Endothelial cell of umbilical vein (primary cell): ENCODE data around the gene CACNA1C. TPM values are rescaled to one million over a fixed set of nuclear protein-coding genes. Genes with fewer than 3 reads are reported as not detected.

Experiments used
- BruUV-seq: library from RNA; stranded (reverse); fragments of 400-500 nt; replicated peaks from 2 replicates; lab custom pipeline; 2021; lab: Mats Ljungman, UMichigan
- CTCF ChIA-PET: fragments of 300-600, 350-600 bp; sonication (Branson Sonifier 250); formaldehyde crosslinking; loops from one replicate; lab custom pipeline; 2021; ENCODE audit warnings: antibody characterized with exemption, inconsistent platforms; lab: Charles Lee
- POLR2A ChIA-PET: fragments of 300-600, 350-600 bp; sonication (Branson Sonifier 250); formaldehyde crosslinking; loops from one replicate; lab custom pipeline; 2021; ENCODE audit warnings: antibody characterized with exemption, inconsistent platforms; lab: Charles Lee
- DNase-seq: peaks from one replicate; pipeline ENCODE4 v3.0.0-alpha.2; 2011; ENCODE audit warnings: low read depth, low spot score
- FAIRE-seq: peaks from 2 replicates; lab custom pipeline; 2011; peaks lifted over from hg19 to GRCh38; lab: Jason Lieb, UNC
- H2AFZ ChIP-seq: 2 replicates; pipeline ENCODE4 v1.6.0; 2012; ENCODE audit warnings: low read depth, low read length, control low read depth, inconsistent platforms
- H3K27ac ChIP-seq: 2 replicates; pipeline ENCODE4 v1.5.1; 2011; ENCODE audit warnings: low read depth, mild to moderate bottlenecking, control low read depth, low read length, moderate library complexity; ENCODE audit not compliant: insufficient read depth
- H3K27me3 ChIP-seq, 2 experiments: 2 replicates each; pipeline versions ENCODE4 v1.6.0 to v1.6.1; 2011; ENCODE audit warnings: low read length in 2 of 2, mixed read lengths in 1 of 2; ENCODE audit not compliant: control insufficient read depth in 2 of 2, insufficient read depth in 2 of 2
- H3K36me3 ChIP-seq, 2 experiments: 2 replicates in 1 of 2; 3 replicates in 1 of 2; pipeline ENCODE4 v1.5.1; 2011; ENCODE audit warnings: low read length in 2 of 2, mild to moderate bottlenecking in 1 of 2, moderate library complexity in 1 of 2; ENCODE audit not compliant: control insufficient read depth in 2 of 2, insufficient read depth in 2 of 2; ENCODE audit errors: extremely low read depth in 1 of 2
- H3K4me1 ChIP-seq: 3 replicates; pipeline ENCODE4 v1.5.1; 2011; ENCODE audit warnings: mild to moderate bottlenecking, low read length; ENCODE audit not compliant: control insufficient read depth, insufficient read depth; ENCODE audit errors: extremely low read depth
- H3K4me2 ChIP-seq: 2 replicates; pipeline ENCODE4 v1.6.1; 2011; ENCODE audit warnings: low read length, control low read depth, mixed read lengths; ENCODE audit not compliant: insufficient read depth
- H3K4me3 ChIP-seq, 3 experiments: fragments of 200-600 bp in 1 of 3; sonication (generic), shearing (Covaris generic) in 1 of 3; replicated peaks in 1 of 3; 2 replicates each; pipeline ENCODE4 v1.5.1; 2011 to 2016; ENCODE audit warnings: control low read depth in 3 of 3, low read length in 3 of 3, mild to moderate bottlenecking in 2 of 3, inconsistent platforms in 1 of 3, low read depth in 1 of 3, moderate library complexity in 1 of 3; ENCODE audit not compliant: insufficient read depth in 1 of 3
- H3K79me2 ChIP-seq: 2 replicates; pipeline ENCODE4 v1.6.0; 2012; ENCODE audit warnings: low read length, inconsistent platforms; ENCODE audit not compliant: control insufficient read depth, insufficient read depth
- H3K9ac ChIP-seq: replicated peaks from 2 replicates; pipeline ENCODE3; 2011; ENCODE audit warnings: low read length, control low read depth; ENCODE audit not compliant: insufficient read depth; ENCODE audit errors: extremely low read depth
- H3K9me1 ChIP-seq: replicated peaks from 3 replicates; pipeline ENCODE4 v1.6.0; 2011; ENCODE audit warnings: mild to moderate bottlenecking, low read length; ENCODE audit not compliant: control insufficient read depth, insufficient read depth; ENCODE audit errors: extremely low read depth
- H3K9me3 ChIP-seq: replicated peaks from 2 replicates; pipeline ENCODE4 v1.5.1; 2012; ENCODE audit warnings: low read length, inconsistent platforms; ENCODE audit not compliant: control insufficient read depth, insufficient read depth
- H4K20me1 ChIP-seq: replicated peaks from 2 replicates; pipeline ENCODE3; 2011; ENCODE audit warnings: mild to moderate bottlenecking, low read length; ENCODE audit not compliant: control insufficient read depth, insufficient read depth; ENCODE audit errors: extremely low read depth
- CTCF ChIP-seq, 2 donors: IDR thresholded peaks; 1 replicate in 1 of 2; 2 replicates in 1 of 2; pipeline ENCODE4 v1.5.1; 2011; ENCODE audit warnings: low read length in 2 of 2, mild to moderate bottlenecking in 2 of 2, moderate library complexity in 2 of 2, control low read depth in 1 of 2, inconsistent platforms in 1 of 2, low read depth in 1 of 2; ENCODE audit not compliant: insufficient read depth in 1 of 2; ENCODE audit errors: extremely low read depth in 1 of 2
- EZH2 ChIP-seq: IDR thresholded peaks from 2 replicates; pipeline ENCODE4 v1.6.1; 2012; ENCODE audit warnings: borderline replicate concordance, low read depth, mild to moderate bottlenecking, moderate library complexity, low read length, inconsistent platforms; ENCODE audit not compliant: severe bottlenecking
- dilution Hi-C: fragments of 300-500 bp; cut with MboI; formaldehyde crosslinking; loops from one replicate; pipeline ENCODE4 v1.15.0; 2019; ENCODE audit warnings: low sequenced_read_pairs; ENCODE audit not compliant: extremely low pct_ligation_motif_present
- intact Hi-C: fragments of 100-400 bp; cut with micrococcal nuclease; formaldehyde crosslinking; loops from one replicate; pipeline ENCODE4 v1.10.0; 2022
- polyA plus RNA-seq, 4 experiments: library from polyadenylated mRNA; depleted of rRNA in 3 of 4; stranded (reverse) in 3 of 4; unstranded in 1 of 4; fragments of >200 nt; gene quantifications; 2 replicates each; pipeline versions ENCODE4 v1.2.1 to v1.2.3, GENCODE V29; 2011 to 2012; ENCODE audit warnings: missing spikeins in 1 of 4
- total RNA-seq: library from RNA; stranded (reverse); gene quantifications from 2 replicates; pipeline ENCODE4 v1.2.3, GENCODE V29; 2021

Gene CACNA1C
- total and polyA plus RNA-seq, 2 donors (not counting 3 experiments of a cell fraction or from before 2014, with no cell fraction given): not detected

DNA sequence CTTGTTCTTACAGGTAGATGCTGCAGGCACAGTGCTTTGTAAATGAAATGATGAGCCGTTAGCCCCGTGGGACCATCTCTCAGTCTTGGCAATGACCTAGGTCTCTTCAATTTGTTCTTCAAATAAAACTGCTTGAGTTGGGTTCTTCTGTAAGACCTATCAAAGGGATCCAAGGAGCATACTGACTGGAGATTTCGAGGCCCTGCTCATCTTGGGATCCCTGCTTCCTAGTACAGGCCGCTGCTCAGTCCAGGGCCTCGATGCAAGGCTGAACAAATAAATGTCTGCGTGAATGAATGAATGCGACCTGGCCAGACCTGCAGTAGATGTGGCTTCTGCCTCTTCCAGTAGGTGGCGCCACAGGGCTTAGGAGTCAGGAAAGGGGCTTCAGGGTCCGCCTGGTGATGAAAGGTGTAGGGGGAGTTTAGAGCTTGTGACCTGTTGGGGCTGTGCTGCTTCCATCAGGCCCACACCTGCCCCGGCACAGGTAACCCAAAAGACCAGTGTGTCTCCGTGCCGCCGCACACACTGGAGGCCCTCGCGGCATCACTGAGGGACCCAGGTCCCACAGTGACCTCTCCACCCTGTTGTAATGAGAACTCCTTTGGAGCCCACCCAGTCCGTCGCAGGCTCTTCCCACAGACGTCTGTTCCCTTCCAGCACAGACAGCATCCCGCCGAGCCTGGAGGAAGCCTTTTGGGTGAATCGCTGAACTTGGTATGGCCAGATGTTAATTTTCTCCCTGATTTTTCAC, 4.4 kb downstream of the CACNA1C start:
- peak; percentile 34 for DNase-seq
- peaks cover 36 to 43% of the 10 kb centered on the region in 2 experiments for H3K27me3 ChIP-seq
- H2AFZ ChIP-seq: no peak overlapping the region
- H3K4me1 ChIP-seq: peaks cover 3% of the 10 kb centered on the region
- H3K4me2 ChIP-seq: no peak overlapping the region
- no peaks in the 10 kb centered on the region for H3K79me2 ChIP-seq
- no peak for FAIRE-seq
- H3K27ac ChIP-seq: no peak overlapping the region
- no peaks in the 10 kb centered on the region for H3K36me3 ChIP-seq
- TF ChIP-seq CTCF (IDR thresholded peaks at IDR 0.05; ENCODE audit: extremely low read depth in 1 of 2, insufficient read depth in 1 of 2, low read depth in 1 of 2, low read length in 2 of 2): peak; percentile 54 to 70
- no peak for TF ChIP-seq EZH2
- dilution Hi-C loops (no loop called here), intact Hi-C loops (loop anchor here (1.0 to 10.0 kb wide), 3 partner anchors 228 to 526 kb away; no protein-coding TSS in a partner anchor)
- no peaks in the 10 kb centered on the region for H4K20me1 ChIP-seq
- no peaks in the 10 kb centered on the region for H3K9me3 ChIP-seq
- BruUV-seq: no TSS peak
- ChIA-PET CTCF (interaction anchor here (1.1 to 2.1 kb wide), 3 partner anchors 524 to 527 kb away, joined by 4 to 8 read pairs (median 7); no protein-coding TSS in a partner anchor), POLR2A (no interaction called here)
- no peaks in the 10 kb centered on the region for H3K9me1 ChIP-seq
- no peak overlapping the region for H3K9ac ChIP-seq
- H3K4me3 ChIP-seq: no peak overlapping the region
